Muscle of leg (tissue), 11 donors: ENCODE data around the gene LCN9. TPM values are rescaled to one million over a fixed set of nuclear protein-coding genes. Genes with fewer than 3 reads are reported as not detected.

Experiments used
- DNase-seq: peaks from one replicate; pipeline ENCODE4 v3.0.0; 2013
- H3K27ac ChIP-seq: one replicate; pipeline ENCODE4 v1.5.1; 2013; ENCODE audit warnings: mild to moderate bottlenecking, low read length, control low read depth
- H3K27me3 ChIP-seq: one replicate; pipeline ENCODE4 v1.6.1; 2013; ENCODE audit warnings: low read length; ENCODE audit not compliant: control insufficient read depth, insufficient read depth
- H3K36me3 ChIP-seq: one replicate; pipeline ENCODE4 v1.6.1; 2013; ENCODE audit warnings: low read length; ENCODE audit not compliant: control insufficient read depth, insufficient read depth
- H3K4me1 ChIP-seq: one replicate; pipeline ENCODE4 v1.6.1; 2013; ENCODE audit warnings: low read length; ENCODE audit not compliant: control insufficient read depth, insufficient read depth
- H3K4me3 ChIP-seq: one replicate; pipeline ENCODE4 v1.5.1; 2013; ENCODE audit warnings: low read length, control low read depth
- H3K9me3 ChIP-seq: replicated peaks from 2 replicates; pipeline ENCODE4 v1.6.1; 2013; ENCODE audit warnings: low read depth, low read length; ENCODE audit not compliant: control insufficient read depth
- WGBS: methylation state at CpG from one replicate; pipeline ENCODE4 v1.1.5; 2013; ENCODE audit warnings: missing lambda C conversion rate; ENCODE audit not compliant: insufficient coverage; 5-methylcytosine and 5-hydroxymethylcytosine counted together
- polyA plus RNA-seq, 8 donors: library from polyadenylated mRNA; unstranded; fragments of 120-200 nt; gene quantifications; one replicate each; pipeline versions ENCODE4 v1.2.1 to v1.2.3, GENCODE V29; 2013; ENCODE audit warnings: inconsistent platforms in 1 of 8, low replicate concordance in 1 of 8; ENCODE audit not compliant: insufficient read length in 8 of 8, insufficient read depth in 1 of 8
- total RNA-seq: library from RNA; stranded (reverse); fragments of 120-200 nt; gene quantifications from one replicate; pipeline ENCODE4 v1.2.4, GENCODE V29; 2013

Gene LCN9
- total and polyA plus RNA-seq, 9 donors: not detected

DNA sequence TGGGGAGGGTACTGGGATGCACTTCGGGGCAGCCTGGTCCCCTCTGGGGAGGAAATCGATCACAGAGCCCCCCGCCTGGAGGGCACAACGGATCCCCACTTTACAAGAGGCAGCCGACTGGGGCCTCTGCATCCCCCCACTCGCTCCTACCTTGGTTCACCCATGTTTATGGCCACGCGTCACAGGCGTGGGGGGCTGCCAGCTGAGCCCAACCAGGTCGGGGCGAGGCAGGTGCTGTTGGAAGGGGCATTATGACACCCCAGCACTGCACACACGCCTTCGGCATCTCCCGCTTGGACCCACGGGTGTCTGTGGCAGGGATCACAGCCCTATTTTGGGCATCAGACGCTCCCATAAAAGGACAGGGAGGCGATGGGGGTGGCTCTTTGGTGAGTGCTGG lies 21.6 kb downstream of the LCN9 start:
- H3K36me3 ChIP-seq: no peaks in the 10 kb centered on the region
- peaks cover 11% of the 10 kb centered on the region for H3K27me3 ChIP-seq
- no peak for DNase-seq
- WGBS: 75% methylated on average over 14 of the region's 17 CpGs
- H3K9me3 ChIP-seq: no peaks in the 10 kb centered on the region
- H3K4me1 ChIP-seq: no peaks in the 10 kb centered on the region
- no peak overlapping the region for H3K4me3 ChIP-seq
- H3K27ac ChIP-seq: no peak overlapping the region

DNA sequence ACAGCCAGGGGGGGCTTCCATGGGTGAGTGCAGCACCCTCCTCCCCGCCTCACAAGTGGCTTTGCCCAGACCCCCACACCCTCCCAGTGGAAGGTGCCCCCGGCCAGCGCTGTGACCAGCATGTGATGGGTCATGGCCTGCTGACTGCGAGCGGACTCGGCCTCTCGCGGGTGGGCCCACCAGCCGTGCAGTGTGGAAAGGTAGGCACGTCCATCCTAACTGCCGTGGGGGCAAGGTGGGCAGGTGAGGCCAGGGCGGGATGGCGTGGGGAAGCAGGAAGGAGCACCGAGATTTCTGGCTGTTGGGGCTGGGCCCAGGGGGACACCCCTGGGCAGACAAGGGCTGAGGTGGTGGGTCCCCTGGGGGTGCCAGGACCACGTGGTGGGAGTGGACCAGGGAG lies 24.1 kb downstream of the LCN9 start:
- no peak overlapping the region for H3K27ac ChIP-seq
- no peaks in the 10 kb centered on the region for H3K36me3 ChIP-seq
- H3K4me1 ChIP-seq: no peaks in the 10 kb centered on the region
- WGBS: 91% methylated on average over 15 of the region's 15 CpGs
- H3K27me3 ChIP-seq: peaks cover 7% of the 10 kb centered on the region
- H3K4me3 ChIP-seq: no peak overlapping the region
- no peak for DNase-seq
- no peaks in the 10 kb centered on the region for H3K9me3 ChIP-seq

DNA sequence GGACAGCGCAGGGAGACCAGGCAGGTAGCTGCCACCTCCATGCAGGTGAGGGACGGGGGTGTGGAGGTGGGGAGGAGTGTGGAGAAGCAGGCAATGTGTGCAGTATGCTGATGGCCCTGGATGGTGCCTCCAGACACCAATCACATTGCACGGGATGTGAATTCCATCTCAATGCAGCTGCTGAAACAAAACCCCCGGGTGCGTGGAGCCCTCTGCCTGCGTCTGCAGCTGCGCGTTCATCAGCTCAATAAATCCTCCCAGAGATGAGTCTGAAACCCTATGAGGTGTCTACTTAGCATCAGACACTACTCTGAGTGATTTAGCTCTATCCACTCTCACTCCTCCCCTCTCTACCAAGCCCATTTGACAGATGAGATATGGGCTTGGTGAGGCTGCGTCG lies 25.9 kb downstream of the LCN9 start:
- H3K27ac ChIP-seq: no peak overlapping the region
- 58% methylated on average over 8 of the region's 10 CpGs for WGBS
- no peak overlapping the region for H3K4me3 ChIP-seq
- no peaks in the 10 kb centered on the region for H3K36me3 ChIP-seq
- H3K4me1 ChIP-seq: no peaks in the 10 kb centered on the region
- H3K9me3 ChIP-seq: no peaks in the 10 kb centered on the region
- peaks cover 5% of the 10 kb centered on the region for H3K27me3 ChIP-seq
- no peak for DNase-seq

DNA sequence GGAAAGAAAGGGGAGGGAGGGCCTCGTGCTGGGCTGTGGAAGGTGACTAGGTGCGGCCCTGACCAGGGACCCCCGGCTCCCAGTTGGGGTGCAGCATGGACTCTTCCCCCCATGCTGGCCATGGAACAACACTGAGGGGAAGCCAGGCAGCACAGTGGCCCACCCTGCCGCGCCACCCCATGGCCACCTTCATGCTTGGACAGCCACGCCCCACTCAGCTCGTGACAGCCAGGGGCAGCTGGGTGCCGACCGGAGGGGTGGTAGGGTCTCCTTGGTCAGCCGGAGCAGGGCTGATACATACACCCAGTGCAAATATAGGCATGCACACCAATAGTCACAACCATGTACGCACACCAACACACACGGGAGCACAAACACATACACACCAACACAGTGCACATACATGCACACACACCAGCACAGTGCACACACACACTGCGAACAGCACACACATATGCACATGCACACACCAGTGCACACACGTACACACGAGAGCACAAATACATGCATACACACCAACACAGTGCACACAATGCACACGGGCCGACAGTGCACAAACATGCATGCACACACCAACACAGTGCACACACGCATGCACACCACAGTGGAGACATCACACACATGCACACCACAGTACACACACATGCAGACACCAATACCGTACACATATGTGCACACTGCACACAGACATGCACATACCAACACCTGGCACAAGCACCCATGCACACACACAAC lies 27.9 kb downstream of the LCN9 start:
- peaks cover 3% of the 10 kb centered on the region for H3K4me1 ChIP-seq
- no peaks in the 10 kb centered on the region for H3K9me3 ChIP-seq
- H3K36me3 ChIP-seq: no peaks in the 10 kb centered on the region
- WGBS: 85% methylated on average over 13 of the region's 19 CpGs
- no peak for DNase-seq
- peaks cover 2% of the 10 kb centered on the region for H3K27me3 ChIP-seq
- no peak overlapping the region for H3K4me3 ChIP-seq
- H3K27ac ChIP-seq: no peak overlapping the region

DNA sequence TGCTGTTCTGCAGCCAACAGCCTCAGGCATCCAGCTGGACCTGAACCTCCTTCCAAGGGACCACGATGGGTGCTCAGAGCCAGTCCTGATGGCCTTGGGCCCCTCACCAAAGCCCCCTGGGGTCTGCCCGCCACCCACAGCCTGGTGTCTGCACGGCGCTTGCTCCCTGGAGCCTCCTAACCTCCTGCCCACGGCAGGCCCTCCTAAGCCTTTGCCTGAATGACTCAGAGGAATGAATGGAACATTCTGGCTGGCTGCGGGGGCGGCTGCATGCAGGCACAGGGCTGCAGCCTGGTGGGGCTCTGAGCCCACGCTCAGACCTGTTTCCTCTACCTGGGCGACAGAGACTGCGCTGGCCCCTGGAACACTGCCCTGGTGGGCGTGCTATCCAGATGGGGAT lies 29.3 kb downstream of the LCN9 start:
- no peaks in the 10 kb centered on the region for H3K9me3 ChIP-seq
- peaks cover 3% of the 10 kb centered on the region for H3K4me1 ChIP-seq
- no peak for DNase-seq
- H3K4me3 ChIP-seq: no peak overlapping the region
- 70% methylated on average over 8 of the region's 11 CpGs for WGBS
- H3K36me3 ChIP-seq: no peaks in the 10 kb centered on the region
- H3K27ac ChIP-seq: no peak overlapping the region
- H3K27me3 ChIP-seq: peaks cover 2% of the 10 kb centered on the region

DNA sequence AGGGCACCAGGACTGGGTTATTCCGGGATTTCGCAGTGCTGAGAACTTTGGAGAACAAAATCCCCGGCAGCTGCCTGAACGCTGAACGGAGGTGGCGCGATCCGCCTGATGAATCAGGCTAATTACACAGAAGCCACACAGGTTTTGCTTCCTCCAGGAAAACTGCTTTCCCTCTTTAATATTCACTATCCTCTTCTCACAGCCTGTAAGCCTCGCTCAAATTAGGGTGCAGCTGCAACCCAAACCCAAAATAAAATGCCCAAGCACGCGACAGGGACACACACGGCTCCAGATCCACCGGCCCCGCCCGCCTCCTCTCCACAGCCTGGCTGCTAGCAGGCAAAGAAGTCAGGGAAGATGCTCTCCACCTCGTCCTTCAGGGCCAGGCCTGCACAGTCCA lies 30.2 kb downstream of the LCN9 start:
- no peak for DNase-seq
- Histone ChIP-seq H3K27ac (no peak overlapping the region), H3K4me3 (no peak overlapping the region), H3K4me1 (peaks cover 3% of the 10 kb centered on the region), H3K36me3 (no peaks in the 10 kb centered on the region), H3K27me3 (peaks cover 2% of the 10 kb centered on the region), H3K9me3 (no peaks in the 10 kb centered on the region)
- 77% methylated on average over 14 of the region's 16 CpGs for WGBS

DNA sequence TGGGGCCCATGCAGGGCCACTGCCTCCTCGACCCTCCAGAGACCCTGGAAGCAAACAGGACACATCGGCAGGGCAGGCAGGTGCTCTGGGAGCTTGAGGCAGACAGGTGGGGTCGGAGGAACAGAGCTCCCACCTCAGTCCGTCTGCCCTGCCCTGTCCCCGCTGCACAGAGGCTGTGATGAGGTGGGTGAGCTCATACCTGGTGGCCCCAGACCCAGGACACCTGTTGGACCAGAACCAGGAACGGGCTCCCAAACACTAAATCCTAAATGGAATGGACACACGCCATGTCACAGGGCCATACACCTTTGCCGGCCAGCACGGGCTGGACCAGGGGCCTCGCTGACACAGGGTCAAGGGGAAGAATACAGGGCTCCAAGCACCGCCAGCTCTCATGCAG lies 30.7 kb downstream of the LCN9 start:
- Histone ChIP-seq H3K27ac (no peak overlapping the region), H3K27me3 (peaks cover 2% of the 10 kb centered on the region), H3K9me3 (no peaks in the 10 kb centered on the region), H3K4me3 (no peak overlapping the region), H3K36me3 (no peaks in the 10 kb centered on the region), H3K4me1 (peaks cover 3% of the 10 kb centered on the region)
- WGBS: 78% methylated on average over 8 of the region's 11 CpGs
- DNase-seq: no peak

DNA sequence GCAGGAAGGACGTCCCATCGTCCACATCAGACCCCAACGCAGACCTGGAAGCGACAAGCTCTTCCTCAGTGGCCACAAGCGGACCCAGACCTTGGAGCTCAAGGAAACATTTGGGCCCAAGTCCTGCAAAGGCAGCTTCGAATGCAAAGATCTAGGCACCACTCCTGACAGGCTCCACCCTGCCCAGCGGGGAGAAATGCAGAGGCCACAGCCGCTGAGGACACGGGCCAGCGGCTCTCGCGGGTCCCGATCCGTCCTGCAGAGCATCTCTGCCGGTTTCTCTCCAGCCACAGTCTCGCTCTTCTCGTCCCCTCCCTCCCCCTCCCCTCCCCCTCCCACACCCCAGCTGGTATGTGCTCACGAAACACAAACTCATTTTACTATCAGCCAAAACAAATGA lies 31.3 kb downstream of the LCN9 start:
- H3K36me3 ChIP-seq: no peaks in the 10 kb centered on the region
- no peak overlapping the region for H3K27ac ChIP-seq
- no peak overlapping the region for H3K4me3 ChIP-seq
- WGBS: 50% methylated on average over 15 of the region's 18 CpGs
- DNase-seq: no peak
- no peaks in the 10 kb centered on the region for H3K9me3 ChIP-seq
- H3K4me1 ChIP-seq: peaks cover 3% of the 10 kb centered on the region
- no peaks in the 10 kb centered on the region for H3K27me3 ChIP-seq

DNA sequence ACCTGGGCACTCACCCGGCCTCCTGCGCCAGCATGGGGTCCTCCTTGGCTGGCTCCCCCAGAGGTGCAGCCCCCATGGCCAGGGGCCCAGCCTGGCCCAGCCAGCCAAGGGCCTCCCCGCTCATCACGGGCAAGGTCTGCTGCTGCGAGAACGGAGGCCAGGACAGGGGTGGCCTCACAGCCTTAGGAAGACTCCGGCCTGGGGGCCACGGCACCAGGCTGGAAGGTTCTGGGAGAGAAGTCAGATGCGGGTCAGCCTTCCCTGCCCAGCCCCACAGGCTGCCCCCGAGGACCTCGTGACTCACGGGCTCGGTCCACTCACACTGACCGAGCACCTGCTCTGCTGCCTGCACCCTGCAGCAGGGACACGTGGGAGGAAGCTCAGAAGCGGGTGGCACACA lies 31.9 kb downstream of the LCN9 start:
- Histone ChIP-seq H3K27ac (no peak overlapping the region), H3K9me3 (no peaks in the 10 kb centered on the region), H3K36me3 (no peaks in the 10 kb centered on the region), H3K4me1 (peaks cover 3% of the 10 kb centered on the region), H3K4me3 (no peak overlapping the region), H3K27me3 (no peaks in the 10 kb centered on the region)
- 85% methylated on average over 12 of the region's 16 CpGs for WGBS
- no peak for DNase-seq

DNA sequence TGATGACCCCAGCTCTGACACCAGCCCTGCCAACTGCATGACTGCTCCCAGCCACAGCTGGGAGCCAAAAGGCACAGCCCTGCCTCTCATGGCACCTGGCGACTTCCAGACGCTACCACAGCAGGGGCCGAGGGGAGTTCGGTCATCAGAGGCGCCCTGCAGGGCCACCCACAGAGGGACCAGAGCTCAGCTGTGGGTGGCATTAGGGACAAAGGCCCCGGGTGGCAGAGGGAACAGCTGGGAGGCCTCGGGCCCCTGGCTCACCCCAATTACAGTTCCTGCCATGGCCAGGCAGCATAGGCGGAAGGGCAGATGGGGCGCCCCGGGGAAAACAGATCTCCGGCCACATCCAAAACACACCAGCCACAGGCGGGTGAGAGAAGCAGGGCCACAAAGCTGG lies 32.5 kb downstream of the LCN9 start:
- Histone ChIP-seq H3K4me1 (peaks cover 3% of the 10 kb centered on the region), H3K4me3 (no peak overlapping the region), H3K27me3 (peaks cover 2% of the 10 kb centered on the region), H3K27ac (no peak overlapping the region), H3K9me3 (no peaks in the 10 kb centered on the region), H3K36me3 (no peaks in the 10 kb centered on the region)
- no peak for DNase-seq
- WGBS: 68% methylated on average over 7 of the region's 12 CpGs

DNA sequence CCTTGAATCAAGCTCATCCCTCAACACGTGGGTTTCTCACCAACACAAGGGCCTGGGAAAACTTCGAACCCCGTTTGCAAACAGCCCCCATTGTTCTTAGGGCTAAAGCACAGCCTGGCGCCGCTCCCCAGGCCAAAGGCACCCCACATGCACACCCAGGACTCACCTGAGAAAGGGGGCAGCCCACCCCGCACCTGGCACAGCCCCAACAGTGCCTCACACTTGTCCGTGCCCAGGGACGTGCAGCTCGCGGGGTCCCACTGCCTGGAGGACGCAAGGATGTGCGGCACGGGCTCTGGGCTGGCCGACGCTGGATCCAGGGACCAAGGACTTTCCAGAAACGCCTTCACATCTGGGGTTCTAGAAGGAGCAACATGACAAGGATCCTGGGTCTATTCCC lies 33.3 kb downstream of the LCN9 start:
- WGBS: 77% methylated on average over 9 of the region's 16 CpGs
- Histone ChIP-seq H3K27ac (no peak overlapping the region), H3K36me3 (no peaks in the 10 kb centered on the region), H3K4me1 (peaks cover 7% of the 10 kb centered on the region), H3K9me3 (no peaks in the 10 kb centered on the region), H3K27me3 (peaks cover 9% of the 10 kb centered on the region), H3K4me3 (no peak overlapping the region)
- no peak for DNase-seq
